ENCODE results near the gene PREX1.

Gene PREX1

GRCh38 chr20:48619126-48620101 lies 208.4 kb downstream of the PREX1 start:
- Histone ChIP-seq H3K27me3 (replicated peaks; ENCODE audit: control insufficient read depth, insufficient read depth, low read length, poor library complexity, severe bottlenecking) (no peaks in the 10 kb centered on the region), H3K36me3 (ENCODE audit: control insufficient read depth, insufficient read depth, low read length) (peaks cover 6% of the 10 kb centered on the region), H3K4me1 (ENCODE audit: control insufficient read depth, insufficient read depth, low read length, poor library complexity, severe bottlenecking) (peaks cover 9% of the 10 kb centered on the region), H3K9me3 (ENCODE audit: control insufficient read depth, low read length) (no peaks in the 10 kb centered on the region), H3K4me3 (ENCODE audit: insufficient read depth, low read depth, low read length, poor library complexity, severe bottlenecking) (no peak overlapping the region), H3K27ac (ENCODE audit: insufficient read depth, low read length, poor library complexity, severe bottlenecking) (no peak overlapping the region)
- DNase-seq = no peak

DNA sequence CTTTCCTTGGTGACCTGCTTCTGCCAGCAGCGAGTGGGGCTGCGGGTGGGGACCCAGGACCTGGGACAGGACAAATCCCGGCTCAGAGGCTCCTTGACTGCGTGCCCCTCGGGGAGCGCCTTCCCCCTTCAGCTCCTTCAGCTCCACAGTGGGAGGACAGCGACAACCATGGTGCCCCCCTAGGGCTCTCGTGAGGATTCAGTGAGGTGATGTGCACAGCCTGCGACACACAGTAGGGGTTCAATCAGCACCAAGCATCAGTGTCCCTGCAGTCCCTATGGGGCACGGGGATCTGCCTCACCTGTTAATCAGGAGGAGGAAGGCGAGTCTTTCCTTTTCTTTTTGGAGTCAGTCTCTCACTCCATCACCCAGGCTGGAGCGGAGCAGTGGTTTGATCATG lies 209.2 kb downstream of the PREX1 start:
- no peak for DNase-seq
- Histone ChIP-seq H3K27me3 (replicated peaks; ENCODE audit: control insufficient read depth, insufficient read depth, low read length, poor library complexity, severe bottlenecking) (no peaks in the 10 kb centered on the region), H3K4me3 (ENCODE audit: insufficient read depth, low read depth, low read length, poor library complexity, severe bottlenecking) (no peak overlapping the region), H3K27ac (ENCODE audit: insufficient read depth, low read length, poor library complexity, severe bottlenecking) (no peak overlapping the region), H3K4me1 (ENCODE audit: control insufficient read depth, insufficient read depth, low read length, poor library complexity, severe bottlenecking) (peaks cover 9% of the 10 kb centered on the region), H3K36me3 (ENCODE audit: control insufficient read depth, insufficient read depth, low read length) (peaks cover 3% of the 10 kb centered on the region), H3K9me3 (ENCODE audit: control insufficient read depth, low read length) (no peaks in the 10 kb centered on the region)

DNA sequence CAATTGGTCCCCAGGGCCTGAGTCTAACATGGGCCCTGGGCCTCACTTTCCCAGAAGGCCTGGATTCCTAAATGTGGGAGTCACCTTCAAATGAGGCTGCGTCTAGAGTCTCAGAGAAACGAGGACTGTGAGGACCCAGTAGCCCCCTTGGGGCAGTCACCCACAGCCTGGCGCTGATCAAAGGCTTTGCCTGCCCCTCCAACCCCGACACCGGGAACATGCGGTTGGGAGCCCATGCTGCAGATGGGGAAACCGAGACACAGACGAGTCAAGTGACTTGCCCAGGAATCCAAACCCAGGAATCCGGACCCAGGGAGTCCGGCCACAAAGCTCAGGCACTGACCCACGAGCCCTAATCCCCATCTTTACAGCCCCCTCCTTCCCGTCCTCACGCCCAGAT lies 209.7 kb downstream of the PREX1 start:
- H3K27me3 ChIP-seq (replicated peaks; ENCODE audit: control insufficient read depth, insufficient read depth, low read length, poor library complexity, severe bottlenecking) = no peaks in the 10 kb centered on the region
- H3K36me3 ChIP-seq (ENCODE audit: control insufficient read depth, insufficient read depth, low read length) = no peaks in the 10 kb centered on the region
- H3K27ac ChIP-seq (ENCODE audit: insufficient read depth, low read length, poor library complexity, severe bottlenecking) = no peak overlapping the region
- DNase-seq = no peak
- peaks cover 9% of the 10 kb centered on the region for H3K4me1 ChIP-seq (ENCODE audit: control insufficient read depth, insufficient read depth, low read length, poor library complexity, severe bottlenecking)
- no peaks in the 10 kb centered on the region for H3K9me3 ChIP-seq (ENCODE audit: control insufficient read depth, low read length)
- no peak overlapping the region for H3K4me3 ChIP-seq (ENCODE audit: insufficient read depth, low read depth, low read length, poor library complexity, severe bottlenecking)

DNA sequence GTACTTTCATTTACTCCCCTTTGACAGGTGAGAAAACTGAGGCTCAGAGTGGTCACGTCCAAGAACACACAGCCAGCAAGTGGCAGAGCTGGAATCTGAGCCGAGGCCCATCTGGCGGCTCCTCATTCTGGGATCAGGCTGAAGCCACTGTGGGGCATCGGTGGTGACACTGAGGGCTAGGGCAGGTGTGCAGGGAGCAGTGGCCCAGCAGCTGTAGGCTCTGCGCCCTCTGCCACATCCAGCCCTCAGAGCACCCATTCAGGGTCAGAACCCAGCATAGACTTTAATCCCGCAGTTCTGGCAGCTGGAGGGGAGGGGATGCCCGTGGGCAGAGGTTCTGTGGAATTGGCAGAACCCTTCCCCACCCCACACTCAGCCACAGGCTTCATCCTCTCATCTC lies 210.3 kb downstream of the PREX1 start:
- no peaks in the 10 kb centered on the region for H3K9me3 ChIP-seq (ENCODE audit: control insufficient read depth, low read length)
- H3K27me3 ChIP-seq (replicated peaks; ENCODE audit: control insufficient read depth, insufficient read depth, low read length, poor library complexity, severe bottlenecking) = no peaks in the 10 kb centered on the region
- no peak overlapping the region for H3K4me3 ChIP-seq (ENCODE audit: insufficient read depth, low read depth, low read length, poor library complexity, severe bottlenecking)
- H3K27ac ChIP-seq (ENCODE audit: insufficient read depth, low read length, poor library complexity, severe bottlenecking) = no peak overlapping the region
- DNase-seq = no peak
- no peaks in the 10 kb centered on the region for H3K36me3 ChIP-seq (ENCODE audit: control insufficient read depth, insufficient read depth, low read length)
- H3K4me1 ChIP-seq (ENCODE audit: control insufficient read depth, insufficient read depth, low read length, poor library complexity, severe bottlenecking) = peaks cover 9% of the 10 kb centered on the region

GRCh38 chr20:48616481-48616880 lies 211.3 kb downstream of the PREX1 start:
- Histone ChIP-seq H3K4me3 (ENCODE audit: insufficient read depth, low read depth, low read length, poor library complexity, severe bottlenecking) (no peak overlapping the region), H3K27ac (ENCODE audit: insufficient read depth, low read length, poor library complexity, severe bottlenecking) (no peak overlapping the region), H3K27me3 (replicated peaks; ENCODE audit: control insufficient read depth, insufficient read depth, low read length, poor library complexity, severe bottlenecking) (no peaks in the 10 kb centered on the region), H3K4me1 (ENCODE audit: control insufficient read depth, insufficient read depth, low read length, poor library complexity, severe bottlenecking) (peaks cover 9% of the 10 kb centered on the region), H3K36me3 (ENCODE audit: control insufficient read depth, insufficient read depth, low read length) (no peaks in the 10 kb centered on the region), H3K9me3 (ENCODE audit: control insufficient read depth, low read length) (no peaks in the 10 kb centered on the region)
- DNase-seq = no peak

DNA sequence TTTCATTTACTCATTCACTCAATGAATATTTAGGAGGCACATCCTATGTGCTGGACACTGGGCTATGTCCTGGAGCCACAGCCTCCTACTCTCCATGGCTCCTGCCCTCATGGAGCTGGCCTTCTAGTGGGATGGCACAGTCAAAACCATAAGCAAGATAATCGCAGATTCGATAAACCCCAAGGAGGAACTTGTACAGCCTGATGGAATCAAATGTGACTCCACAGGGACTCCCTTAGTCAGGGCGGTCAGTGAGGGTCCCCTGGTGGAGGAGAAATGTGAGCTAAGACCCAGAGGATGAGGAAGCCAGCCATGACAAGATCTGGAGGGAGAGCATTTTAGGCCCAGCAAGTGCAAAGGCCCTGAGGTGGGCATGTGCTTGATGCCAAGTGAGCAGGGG lies 211.9 kb downstream of the PREX1 start:
- no peak overlapping the region for H3K27ac ChIP-seq (ENCODE audit: insufficient read depth, low read length, poor library complexity, severe bottlenecking)
- H3K36me3 ChIP-seq (ENCODE audit: control insufficient read depth, insufficient read depth, low read length) = no peaks in the 10 kb centered on the region
- no peaks in the 10 kb centered on the region for H3K27me3 ChIP-seq (replicated peaks; ENCODE audit: control insufficient read depth, insufficient read depth, low read length, poor library complexity, severe bottlenecking)
- H3K9me3 ChIP-seq (ENCODE audit: control insufficient read depth, low read length) = no peaks in the 10 kb centered on the region
- H3K4me1 ChIP-seq (ENCODE audit: control insufficient read depth, insufficient read depth, low read length, poor library complexity, severe bottlenecking) = peaks cover 4% of the 10 kb centered on the region
- DNase-seq = no peak
- no peak overlapping the region for H3K4me3 ChIP-seq (ENCODE audit: insufficient read depth, low read depth, low read length, poor library complexity, severe bottlenecking)

- no peak for DNase-seq
- Histone ChIP-seq H3K36me3 (ENCODE audit: control insufficient read depth, insufficient read depth, low read length) (no peaks in the 10 kb centered on the region), H3K27ac (ENCODE audit: insufficient read depth, low read length, poor library complexity, severe bottlenecking) (no peak overlapping the region), H3K4me3 (ENCODE audit: insufficient read depth, low read depth, low read length, poor library complexity, severe bottlenecking) (no peak overlapping the region), H3K27me3 (replicated peaks; ENCODE audit: control insufficient read depth, insufficient read depth, low read length, poor library complexity, severe bottlenecking) (no peaks in the 10 kb centered on the region), H3K9me3 (ENCODE audit: control insufficient read depth, low read length) (no peaks in the 10 kb centered on the region), H3K4me1 (ENCODE audit: control insufficient read depth, insufficient read depth, low read length, poor library complexity, severe bottlenecking) (no peaks in the 10 kb centered on the region)
Measured at GRCh38 chr20:48614593-48615274, 213.1 kb downstream of the PREX1 start.

DNA sequence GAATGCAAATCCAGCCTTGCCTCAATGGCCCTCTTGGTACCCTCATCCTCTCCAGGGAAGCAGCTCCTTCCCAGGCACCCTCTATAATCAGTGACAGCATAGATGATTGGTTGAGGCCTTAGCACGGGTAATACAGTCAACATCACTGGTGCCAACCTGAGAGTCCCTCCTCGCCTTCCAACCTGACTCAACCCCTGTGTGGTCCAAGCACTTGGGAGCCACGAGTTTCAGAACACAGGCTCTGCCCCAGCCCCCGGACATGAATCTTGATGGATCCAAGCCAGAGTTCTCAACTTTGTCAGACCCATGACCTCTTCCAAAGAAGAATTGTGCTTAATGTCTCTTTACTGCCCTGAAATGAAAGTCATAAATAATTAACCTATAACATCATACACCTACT lies 213.9 kb downstream of the PREX1 start:
- Histone ChIP-seq H3K4me3 (ENCODE audit: insufficient read depth, low read depth, low read length, poor library complexity, severe bottlenecking) (no peak overlapping the region), H3K4me1 (ENCODE audit: control insufficient read depth, insufficient read depth, low read length, poor library complexity, severe bottlenecking) (no peaks in the 10 kb centered on the region), H3K27me3 (replicated peaks; ENCODE audit: control insufficient read depth, insufficient read depth, low read length, poor library complexity, severe bottlenecking) (no peaks in the 10 kb centered on the region), H3K36me3 (ENCODE audit: control insufficient read depth, insufficient read depth, low read length) (no peaks in the 10 kb centered on the region), H3K27ac (ENCODE audit: insufficient read depth, low read length, poor library complexity, severe bottlenecking) (no peak overlapping the region), H3K9me3 (ENCODE audit: control insufficient read depth, low read length) (no peaks in the 10 kb centered on the region)
- no peak for DNase-seq

GRCh38 chr20:48612335-48612734 lies 215.5 kb downstream of the PREX1 start:
- H3K9me3 ChIP-seq (ENCODE audit: control insufficient read depth, low read length) = no peaks in the 10 kb centered on the region
- no peak overlapping the region for H3K27ac ChIP-seq (ENCODE audit: insufficient read depth, low read length, poor library complexity, severe bottlenecking)
- H3K36me3 ChIP-seq (ENCODE audit: control insufficient read depth, insufficient read depth, low read length) = no peaks in the 10 kb centered on the region
- no peak for DNase-seq
- H3K4me1 ChIP-seq (ENCODE audit: control insufficient read depth, insufficient read depth, low read length, poor library complexity, severe bottlenecking) = no peaks in the 10 kb centered on the region
- H3K27me3 ChIP-seq (replicated peaks; ENCODE audit: control insufficient read depth, insufficient read depth, low read length, poor library complexity, severe bottlenecking) = no peaks in the 10 kb centered on the region
- H3K4me3 ChIP-seq (ENCODE audit: insufficient read depth, low read depth, low read length, poor library complexity, severe bottlenecking) = no peak overlapping the region

GRCh38 chr20:48610996-48611395 lies 216.8 kb downstream of the PREX1 start:
- no peak overlapping the region for H3K4me3 ChIP-seq (ENCODE audit: insufficient read depth, low read depth, low read length, poor library complexity, severe bottlenecking)
- no peaks in the 10 kb centered on the region for H3K9me3 ChIP-seq (ENCODE audit: control insufficient read depth, low read length)
- no peaks in the 10 kb centered on the region for H3K4me1 ChIP-seq (ENCODE audit: control insufficient read depth, insufficient read depth, low read length, poor library complexity, severe bottlenecking)
- H3K36me3 ChIP-seq (ENCODE audit: control insufficient read depth, insufficient read depth, low read length) = no peaks in the 10 kb centered on the region
- H3K27me3 ChIP-seq (replicated peaks; ENCODE audit: control insufficient read depth, insufficient read depth, low read length, poor library complexity, severe bottlenecking) = no peaks in the 10 kb centered on the region
- H3K27ac ChIP-seq (ENCODE audit: insufficient read depth, low read length, poor library complexity, severe bottlenecking) = no peak overlapping the region
- DNase-seq = no peak
